IMR-90 (cell line): Measurements from ENCODE around the gene ZNF302.

Source experiments
- CTCF ChIP-seq: conservative IDR thresholded peaks from 2 replicates; pipeline ENCODE4 v1.5.1; 2012; ENCODE audit warnings: mild to moderate bottlenecking, low read depth, low read length, improper control_type of control experiment
- FOS ChIP-seq: fragments of 150-350 bp; IDR thresholded peaks from 2 replicates; pipeline ENCODE4 v1.6.1; 2016; ENCODE audit warnings: low read depth, low read length
- MAFK ChIP-seq: IDR thresholded peaks from 2 replicates; pipeline ENCODE4 v1.6.1; 2012; ENCODE audit warnings: low read depth, low read length, improper control_type of control experiment
- MXI1 ChIP-seq: IDR thresholded peaks from 2 replicates; pipeline ENCODE4 v1.6.1; 2012; ENCODE audit warnings: low read depth, mild to moderate bottlenecking, low read length, moderate library complexity, borderline replicate concordance
- POLR2A ChIP-seq: IDR thresholded peaks from 2 replicates; pipeline ENCODE4 v1.6.1; 2012; ENCODE audit warnings: mild to moderate bottlenecking, low read depth, low read length
- RAD21 ChIP-seq: IDR thresholded peaks from 2 replicates; pipeline ENCODE4 v1.6.1; 2012; ENCODE audit warnings: low read length, improper control_type of control experiment
- RCOR1 ChIP-seq: IDR thresholded peaks from 2 replicates; pipeline ENCODE4 v1.6.1; 2012; ENCODE audit warnings: mild to moderate bottlenecking, low read length, improper control_type of control experiment; ENCODE audit not compliant: insufficient replicate concordance
- USF2 ChIP-seq: fragments of 150-350 bp; IDR thresholded peaks from 2 replicates; pipeline ENCODE4 v1.6.1; 2017; ENCODE audit warnings: mild to moderate bottlenecking, antibody characterized with exemption, low read length, low read depth
- TF ChIP-seq, protein P1 (sequence below): fragments of 150-350 bp; IDR thresholded peaks from 2 replicates; pipeline ENCODE4 v1.6.1; 2016; ENCODE audit warnings: low read depth, mild to moderate bottlenecking, low read length, moderate library complexity, borderline replicate concordance

- TF ChIP-seq RAD21 (no peak), CTCF (no peak), POLR2A (no peak), RCOR1 (no peak), USF2 (no peak), FOS (no peak), MAFK (no peak), MXI1 (no peak)
- TF ChIP-seq, protein P1, sequence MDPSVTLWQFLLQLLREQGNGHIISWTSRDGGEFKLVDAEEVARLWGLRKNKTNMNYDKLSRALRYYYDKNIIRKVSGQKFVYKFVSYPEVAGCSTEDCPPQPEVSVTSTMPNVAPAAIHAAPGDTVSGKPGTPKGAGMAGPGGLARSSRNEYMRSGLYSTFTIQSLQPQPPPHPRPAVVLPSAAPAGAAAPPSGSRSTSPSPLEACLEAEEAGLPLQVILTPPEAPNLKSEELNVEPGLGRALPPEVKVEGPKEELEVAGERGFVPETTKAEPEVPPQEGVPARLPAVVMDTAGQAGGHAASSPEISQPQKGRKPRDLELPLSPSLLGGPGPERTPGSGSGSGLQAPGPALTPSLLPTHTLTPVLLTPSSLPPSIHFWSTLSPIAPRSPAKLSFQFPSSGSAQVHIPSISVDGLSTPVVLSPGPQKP, result no peak
Measured at GRCh38 chr19:34662919-34663318, 14.6 kb upstream of the ZNF302 start.
